ENCODE results near the gene LIN54. TPM values are rescaled to one million over a fixed set of nuclear protein-coding genes. Genes with fewer than 3 reads are reported as not detected.

Gene LIN54
- total and polyA plus RNA-seq, 2 of the 4 experiments (the other 2 are of a cell fraction) = 5.3 to 26.9 TPM

- TF ChIP-seq MAFK (IDR thresholded peaks at IDR 0.05; ENCODE audit: low read depth, low read length) (no peak), CTCF (conservative IDR thresholded peaks at IDR 0.05; ENCODE audit: low read depth, low read length) (no peak), RFX5 (IDR thresholded peaks at IDR 0.05; ENCODE audit: low read depth, low read length) (no peak), POLR2A (IDR thresholded peaks at IDR 0.05; ENCODE audit: low read depth, low read length) (no peak), CEBPB (IDR thresholded peaks at IDR 0.05; ENCODE audit: low read depth, low read length) (no peak), NFE2L2 (IDR thresholded peaks at IDR 0.05; ENCODE audit: low read depth, low read length) (no peak)
- dilution Hi-C loops (cut with HindIII; ENCODE audit: low sequenced_read_pairs, unreplicated experiment) (no loop called here), in situ Hi-C loops (cut with MboI; ENCODE audit: low sequenced_read_pairs) (no loop called here), intact Hi-C loops (cut with micrococcal nuclease) (no loop called here)
- Histone ChIP-seq H3K9me3 (ENCODE audit: control insufficient read depth, insufficient read depth, low read length) (no peaks in the 10 kb centered on the region), H4K20me1 (ENCODE audit: insufficient read depth, low read length) (no peaks in the 10 kb centered on the region), H2BK20ac (ENCODE audit: low read depth, low read length) (no peak overlapping the region), H3K9ac (ENCODE audit: low read depth, low read length) (no peak overlapping the region), H3K79me1 (ENCODE audit: low read depth in 1 of 2, low read length in 2 of 2) (peaks cover 13 to 17% of the 10 kb centered on the region in 2 experiments), H4K5ac (ENCODE audit: low read depth, low read length) (no peak overlapping the region), H3K4me2 (ENCODE audit: low read depth, low read length) (no peak overlapping the region), H3K4me1 (ENCODE audit: control insufficient read depth, insufficient read depth, low read length) (no peaks in the 10 kb centered on the region), H2BK120ac (ENCODE audit: low read depth, low read length) (no peak overlapping the region), H3K36me3 (ENCODE audit: control insufficient read depth, insufficient read depth, low read length) (peaks cover 3% of the 10 kb centered on the region), H2BK5ac (ENCODE audit: low read depth, low read length, poor library complexity, severe bottlenecking) (no peak overlapping the region), H3K4ac (ENCODE audit: low read depth, low read length) (no peak overlapping the region), H4K91ac (ENCODE audit: insufficient read depth, low read depth, low read length) (no peak overlapping the region), H2AFZ (replicated peaks; ENCODE audit: low read length, poor library complexity) (no peak overlapping the region), H2BK15ac (ENCODE audit: low read depth, low read length) (no peak overlapping the region), H3K23ac (ENCODE audit: low read depth, low read length) (no peak overlapping the region), H3K27me3 (ENCODE audit: control insufficient read depth, insufficient read depth, low read length) (no peaks in the 10 kb centered on the region), H2AK5ac (ENCODE audit: low read depth, low read length) (no peak overlapping the region), H3K27ac (ENCODE audit: insufficient read depth, low read length) (no peak overlapping the region), H3K9me1 (ENCODE audit: insufficient read depth, low read length) (no peaks in the 10 kb centered on the region), H3K18ac (ENCODE audit: low read depth, low read length) (no peak overlapping the region), H3K56ac (ENCODE audit: extremely low read depth, insufficient read depth, low read length) (no peak overlapping the region), H4K8ac (ENCODE audit: low read depth in 2 of 2, low read length in 2 of 2) (no peak overlapping the region), H2AK9ac (replicated peaks; ENCODE audit: low read depth, low read length, poor library complexity) (no peak overlapping the region), H3K14ac (replicated peaks; ENCODE audit: low read depth, low read length) (no peak overlapping the region), H3K4me3 (ENCODE audit: insufficient read depth, low read depth, low read length) (no peak overlapping the region)
- no TSS peak for BruUV-seq (replicated peaks)
- whole genome bisulfite sequencing, 2 experiments (ENCODE audit: extremely low coverage in 2 of 2, insufficient read length in 1 of 2) = no CpG with 5 or more reads among the region's 4 CpGs
- POLR2A ChIA-PET (ENCODE audit: unreplicated experiment) = no interaction called here
- CTCF ChIA-PET = interaction anchor here (0.7 kb wide), 1 partner anchor 220 kb away, joined by 3 read pairs; no protein-coding TSS in a partner anchor
- DNase-seq = no peak
- no peak for ATAC-seq (ENCODE audit: low read depth)
Observed at GRCh38 chr4:82954212-82954611, 56.4 kb downstream of the LIN54 start.

Data from IMR-90 (cell line).